UCSD-AML1 (cell line): ENCODE results near the gene ACSS1.

Experiments
- DNase-seq: peaks from one replicate; lab custom pipeline; 2025; ENCODE audit not compliant: unreplicated experiment; lab: John Stamatoyannopoulos, UW

The ACSS1 gene

GRCh38 chr20:25048519-25048952, 9.4 kb downstream of the ACSS1 start:
- no peak for DNase-seq

- no peak for DNase-seq
Observed at GRCh38 chr20:25047766-25048165, 10.2 kb downstream of the ACSS1 start.

- no peak for DNase-seq
Observed at GRCh38 chr20:25046736-25047666, 10.9 kb downstream of the ACSS1 start.

- DNase-seq, result no peak
Observed at GRCh38 chr20:25046181-25046641, 11.7 kb downstream of the ACSS1 start.

GRCh38 chr20:25045343-25045712, 12.6 kb downstream of the ACSS1 start:
- no peak for DNase-seq

- DNase-seq, result no peak
Observed at GRCh38 chr20:25044660-25045342, 13.1 kb downstream of the ACSS1 start.

GRCh38 chr20:25044261-25044560, 13.7 kb downstream of the ACSS1 start:
- DNase-seq, result no peak

- no peak for DNase-seq
Observed at GRCh38 chr20:25043499-25044260, 14.3 kb downstream of the ACSS1 start.

- DNase-seq, result peak; percentile 88
Observed at GRCh38 chr20:25042531-25043498, 15.1 kb downstream of the ACSS1 start.

- no peak for DNase-seq
Observed at GRCh38 chr20:25041813-25042530, 16.0 kb downstream of the ACSS1 start.

GRCh38 chr20:25040438-25040831, 17.5 kb downstream of the ACSS1 start:
- DNase-seq, result no peak

GRCh38 chr20:25039697-25040437, 18.1 kb downstream of the ACSS1 start:
- no peak for DNase-seq

GRCh38 chr20:25038591-25039015, 19.3 kb downstream of the ACSS1 start:
- DNase-seq, result no peak

GRCh38 chr20:25038103-25038410, 19.9 kb downstream of the ACSS1 start:
- no peak for DNase-seq

GRCh38 chr20:25037288-25038102, 20.4 kb downstream of the ACSS1 start:
- no peak for DNase-seq

GRCh38 chr20:25036331-25036936, 21.5 kb downstream of the ACSS1 start:
- DNase-seq, result no peak

- no peak for DNase-seq
Observed at GRCh38 chr20:25035921-25036320, 22.0 kb downstream of the ACSS1 start.

- no peak for DNase-seq
Observed at GRCh38 chr20:25033924-25034300, 24.0 kb downstream of the ACSS1 start.
